Measurements from ENCODE around the gene CA14.

CA14 gene

GRCh38 chr1:150288382-150288781 lies 30.8 kb downstream of the CA14 start:
- Histone ChIP-seq H4K20me1 (ENCODE audit: low read depth, low read length) (no peaks in the 10 kb centered on the region), H3K36me3 (ENCODE audit: low read length) (no peaks in the 10 kb centered on the region), H3K79me2 (ENCODE audit: insufficient read depth, low read length) (no peaks in the 10 kb centered on the region), H3K9ac (ENCODE audit: low read length) (no peak overlapping the region), H3K9me2 (replicated peaks; ENCODE audit: insufficient read depth, low read length) (no peaks in the 10 kb centered on the region), H3F3A (ENCODE audit: insufficient read depth) (no peaks in the 10 kb centered on the region), H3K27me3 (ENCODE audit: low read length) (no peaks in the 10 kb centered on the region), H3K9me3 (ENCODE audit: insufficient read depth, low read length) (no peaks in the 10 kb centered on the region), H3K4me3 (ENCODE audit: insufficient read depth, low read length, poor library complexity, severe bottlenecking) (no peak overlapping the region), H3K27ac (ENCODE audit: low read depth, low read length) (no peak overlapping the region), H2AFZ (ENCODE audit: low read depth, low read length, severe bottlenecking) (no peak overlapping the region), H3K4me2 (ENCODE audit: low read depth, low read length, poor library complexity, severe bottlenecking) (no peak overlapping the region)
- TF ChIP-seq CTCF (IDR thresholded peaks at IDR 0.05; ENCODE audit: insufficient read depth, low read length, poor library complexity, severe bottlenecking) (no peak), EZH2phosphoT487 (conservative IDR thresholded peaks at IDR 0.05; ENCODE audit: low read length) (no peak)

- Histone ChIP-seq H3K27ac (ENCODE audit: low read depth, low read length) (no peak overlapping the region), H4K20me1 (ENCODE audit: low read depth, low read length) (no peaks in the 10 kb centered on the region), H3K4me3 (ENCODE audit: insufficient read depth, low read length, poor library complexity, severe bottlenecking) (no peak overlapping the region), H3F3A (ENCODE audit: insufficient read depth) (no peaks in the 10 kb centered on the region), H3K79me2 (ENCODE audit: insufficient read depth, low read length) (peaks cover under 1% of the 10 kb centered on the region; the same call in 1 of the 2 replicates), H3K4me2 (ENCODE audit: low read depth, low read length, poor library complexity, severe bottlenecking) (no peak overlapping the region), H3K27me3 (ENCODE audit: low read length) (no peaks in the 10 kb centered on the region), H3K9me3 (ENCODE audit: insufficient read depth, low read length) (no peaks in the 10 kb centered on the region), H3K9ac (ENCODE audit: low read length) (no peak overlapping the region), H2AFZ (ENCODE audit: low read depth, low read length, severe bottlenecking) (no peak overlapping the region), H3K36me3 (ENCODE audit: low read length) (no peaks in the 10 kb centered on the region), H3K9me2 (replicated peaks; ENCODE audit: insufficient read depth, low read length) (no peaks in the 10 kb centered on the region)
- TF ChIP-seq CTCF (IDR thresholded peaks at IDR 0.05; ENCODE audit: insufficient read depth, low read length, poor library complexity, severe bottlenecking) (no peak), EZH2phosphoT487 (conservative IDR thresholded peaks at IDR 0.05; ENCODE audit: low read length) (no peak)
Observed at GRCh38 chr1:150288822-150289221, 31.2 kb downstream of the CA14 start.

- TF ChIP-seq EZH2phosphoT487 (conservative IDR thresholded peaks at IDR 0.05; ENCODE audit: low read length) (no peak), CTCF (IDR thresholded peaks at IDR 0.05; ENCODE audit: insufficient read depth, low read length, poor library complexity, severe bottlenecking) (no peak)
- H2AFZ ChIP-seq (ENCODE audit: low read depth, low read length, severe bottlenecking) = peak within 1 kb of the TSS; percentile 79
- H3K27ac ChIP-seq (ENCODE audit: low read depth, low read length) = peak within 1 kb of the TSS; percentile 29
- H3F3A ChIP-seq (ENCODE audit: insufficient read depth) = no peaks in the 10 kb centered on the region
- H3K9ac ChIP-seq (ENCODE audit: low read length) = peak within 1 kb of the TSS; percentile 82
- H4K20me1 ChIP-seq (ENCODE audit: low read depth, low read length) = no peaks in the 10 kb centered on the region
- peaks cover 25% of the 10 kb centered on the region for H3K79me2 ChIP-seq (ENCODE audit: insufficient read depth, low read length)
- peak within 1 kb of the TSS; percentile 80 for H3K4me2 ChIP-seq (ENCODE audit: low read depth, low read length, poor library complexity, severe bottlenecking)
- H3K9me2 ChIP-seq (replicated peaks; ENCODE audit: insufficient read depth, low read length) = no peaks in the 10 kb centered on the region
- no peaks in the 10 kb centered on the region for H3K9me3 ChIP-seq (ENCODE audit: insufficient read depth, low read length)
- 0 out of 2 replicates have a peak, but pooled peaks cover 3% of the 10 kb centered on the region for H3K36me3 ChIP-seq (ENCODE audit: low read length)
- H3K27me3 ChIP-seq (ENCODE audit: low read length) = no peaks in the 10 kb centered on the region
- H3K4me3 ChIP-seq (ENCODE audit: insufficient read depth, low read length, poor library complexity, severe bottlenecking) = peak within 1 kb of the TSS; percentile 81
Observed at GRCh38 chr1:150293433-150294253, 36.1 kb downstream of the CA14 start, which contains the start of gene MRPS21. MRPS21 (plus strand) TSS chr1:150293861; CDS start chr1:150294367, 506 bp downstream.

Measured in SU-DHL-6 (cell line).